Small intestine (tissue), 7 donors: ENCODE data around the gene SLCO1B3. TPM values are rescaled to one million over a fixed set of nuclear protein-coding genes. Genes with fewer than 3 reads are reported as not detected.
A peak's percentile ranks its signal among the peaks of the same experiment; 100 is the strongest.

Source experiments
- DNase-seq, 2 donors: peaks; one replicate each; pipeline versions ENCODE4 v3.0.0 to v3.0.0-alpha.2; 2013
- FAIRE-seq: peaks from 2 replicates; lab custom pipeline; 2012; peaks lifted over from hg19 to GRCh38; lab: Jason Lieb, UNC
- H3K27ac ChIP-seq, 3 donors: one replicate each; pipeline ENCODE4 v1.5.1; 2013; ENCODE audit warnings: low read length in 2 of 3, mild to moderate bottlenecking in 2 of 3, control low read depth in 1 of 3, inconsistent platforms in 1 of 3, low read depth in 1 of 3, moderate library complexity in 1 of 3
- H3K27me3 ChIP-seq, 3 donors: one replicate each; pipeline ENCODE4 v1.6.1; 2013; ENCODE audit warnings: low read length in 3 of 3, inconsistent platforms in 1 of 3; ENCODE audit not compliant: control insufficient read depth in 3 of 3, insufficient read depth in 3 of 3
- H3K36me3 ChIP-seq, 3 donors: one replicate each; pipeline ENCODE4 v1.6.1; 2013; ENCODE audit warnings: low read length in 3 of 3, inconsistent platforms in 1 of 3, low read depth in 1 of 3, mild to moderate bottlenecking in 1 of 3, moderate library complexity in 1 of 3; ENCODE audit not compliant: control insufficient read depth in 3 of 3, insufficient read depth in 2 of 3
- H3K4me1 ChIP-seq, 3 donors: one replicate each; pipeline ENCODE4 v1.6.1; 2013; ENCODE audit warnings: low read length in 2 of 3, inconsistent platforms in 1 of 3, low read depth in 1 of 3, mild to moderate bottlenecking in 1 of 3, moderate library complexity in 1 of 3; ENCODE audit not compliant: control insufficient read depth in 3 of 3, insufficient read depth in 2 of 3
- H3K4me3 ChIP-seq, 3 donors: one replicate each; pipeline ENCODE4 v1.5.1; 2013; ENCODE audit warnings: low read length in 3 of 3, control low read depth in 1 of 3, inconsistent platforms in 1 of 3, low read depth in 1 of 3, mild to moderate bottlenecking in 1 of 3, moderate library complexity in 1 of 3
- H3K9me3 ChIP-seq, 2 donors: one replicate each; pipeline ENCODE4 v1.6.1; 2013; ENCODE audit warnings: low read depth in 1 of 2, low read length in 1 of 2; ENCODE audit not compliant: control insufficient read depth in 2 of 2, insufficient read depth in 1 of 2
- WGBS, 3 donors: extraction: QIAGEN DNeasy Blood & Tissue Kit; methylation state at CpG; one replicate each; pipeline ENCODE4 v1.1.7; 2013; 5-methylcytosine and 5-hydroxymethylcytosine counted together
- polyA plus RNA-seq, 4 donors: library from polyadenylated mRNA; stranded (reverse) in 3 of 4; unstranded in 1 of 4; fragments of 200-250 nt in 3 of 4; fragments of 120-200 nt in 1 of 4; gene quantifications; one replicate each; pipeline versions ENCODE4 v1.2.1 to v1.2.3, GENCODE V29; 2013
- donor health status: healthy with polysubstance abuse.
- donor health status: control.
- donor health status: control.
- donor health status: Bipolar disorder and iron deficiency.
- donor health status: healthy.

The SLCO1B3 gene
- polyA plus RNA-seq, 4 donors = not detected

DNA sequence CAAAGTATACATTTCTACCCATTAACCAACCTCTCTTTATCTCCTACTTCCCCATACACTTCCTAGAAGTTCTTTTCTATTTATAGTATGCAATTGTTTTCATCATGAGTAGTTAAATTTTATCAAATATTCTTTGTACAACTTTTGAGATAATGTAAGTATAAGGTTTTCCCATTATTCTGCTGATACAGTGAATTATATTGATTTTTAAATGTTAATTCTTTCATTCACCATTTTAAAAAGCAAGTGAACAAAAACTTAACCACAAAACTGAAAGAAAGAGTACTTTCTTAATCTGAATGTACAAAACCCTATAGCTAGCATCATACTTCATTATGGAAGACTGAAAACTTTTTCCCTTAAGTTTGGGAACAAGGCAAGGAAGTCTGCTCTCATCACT is 9.5 kb upstream of the SLCO1B3 start:
- Histone ChIP-seq H3K4me3 (no peak overlapping the region), H3K36me3 (no peaks in the 10 kb centered on the region), H3K4me1 (no peaks in the 10 kb centered on the region), H3K27ac (no peak overlapping the region), H3K9me3 (no peaks in the 10 kb centered on the region), H3K27me3 (no peaks in the 10 kb centered on the region)
- FAIRE-seq = peak; percentile 5
- DNase-seq = no peak

DNA sequence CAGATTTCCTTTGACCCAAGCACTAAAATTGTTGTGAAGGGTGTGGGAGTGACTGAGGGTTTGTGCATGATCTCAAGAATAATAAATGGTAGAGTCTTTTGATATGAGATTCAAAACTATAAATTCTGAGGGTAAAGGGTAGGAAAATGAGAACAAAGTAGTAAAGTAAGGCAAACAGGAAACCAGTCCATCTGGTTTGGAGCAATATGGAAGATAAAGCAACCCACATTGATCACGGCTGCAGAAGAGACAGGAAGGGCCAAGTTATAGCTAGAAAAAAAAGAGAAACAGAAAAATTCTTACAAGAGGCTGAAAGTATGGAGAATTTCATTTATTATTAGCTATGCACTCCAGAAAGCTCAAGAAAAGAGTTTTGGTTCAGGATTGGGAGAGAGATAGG is 4.6 kb upstream of the SLCO1B3 start:
- Histone ChIP-seq H3K27ac (no peak overlapping the region), H3K36me3 (no peaks in the 10 kb centered on the region), H3K4me3 (no peak overlapping the region), H3K27me3 (no peaks in the 10 kb centered on the region), H3K4me1 (no peaks in the 10 kb centered on the region), H3K9me3 (peaks cover 0 to 4% of the 10 kb centered on the region in 2 donors)
- no peak for DNase-seq
- WGBS, 3 donors = 13 to 33% (median 17%) methylated on average over 1 of the region's 1 CpG
- no peak for FAIRE-seq

DNA sequence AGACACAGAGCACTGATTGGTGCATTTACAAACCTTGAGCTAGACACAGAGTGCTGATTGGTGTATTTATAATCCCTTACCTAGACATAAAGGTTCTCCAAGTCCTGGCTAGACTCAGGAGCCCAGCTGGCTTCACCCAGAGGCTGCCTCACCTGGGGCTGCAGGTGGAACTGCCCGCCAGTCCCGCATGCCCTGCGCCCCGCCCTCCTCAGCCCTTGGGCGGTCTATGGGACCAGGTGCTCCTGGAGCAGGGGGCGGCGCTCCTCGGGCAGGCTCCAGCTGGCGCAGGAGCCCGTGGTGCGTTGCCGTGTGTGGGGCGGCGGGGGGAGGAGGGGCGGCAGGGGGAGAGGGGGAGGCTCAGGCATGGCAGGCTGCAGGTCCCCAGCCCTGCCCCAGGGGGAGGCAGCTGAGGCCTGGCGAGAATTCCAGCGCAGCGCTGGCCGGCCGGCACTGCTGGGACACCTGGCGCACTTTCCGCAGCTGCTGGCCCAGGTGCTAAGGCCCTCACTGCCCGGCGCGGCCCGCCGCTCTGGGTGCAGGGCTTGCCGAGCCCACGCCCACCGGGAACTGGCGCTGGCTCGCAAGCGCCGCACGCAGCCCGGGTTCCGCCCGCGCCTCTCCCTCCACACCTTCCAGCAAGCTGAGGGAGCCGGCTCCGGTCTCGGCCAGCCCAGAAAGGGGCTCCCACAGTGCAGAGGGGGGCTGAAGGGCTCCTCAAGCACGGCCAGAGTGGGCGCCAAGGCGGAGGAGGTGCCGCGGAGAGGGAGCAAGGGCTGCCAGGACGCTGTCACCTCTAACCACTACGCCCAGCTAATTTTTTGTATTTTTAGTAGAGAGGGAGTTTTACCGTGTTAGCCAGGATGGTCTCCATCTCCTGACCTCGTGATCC is 3.1 kb upstream of the SLCO1B3 start:
- no peak overlapping the region for H3K27ac ChIP-seq
- H3K36me3 ChIP-seq = no peaks in the 10 kb centered on the region
- WGBS, 3 donors = 93 to 96% (median 95%) methylated on average over 35 to 51 of the region's 51 CpGs
- FAIRE-seq = no peak
- no peak overlapping the region for H3K4me3 ChIP-seq
- DNase-seq = no peak
- peaks cover 0 to 4% of the 10 kb centered on the region in 2 donors for H3K9me3 ChIP-seq
- H3K4me1 ChIP-seq = no peaks in the 10 kb centered on the region
- no peaks in the 10 kb centered on the region for H3K27me3 ChIP-seq

DNA sequence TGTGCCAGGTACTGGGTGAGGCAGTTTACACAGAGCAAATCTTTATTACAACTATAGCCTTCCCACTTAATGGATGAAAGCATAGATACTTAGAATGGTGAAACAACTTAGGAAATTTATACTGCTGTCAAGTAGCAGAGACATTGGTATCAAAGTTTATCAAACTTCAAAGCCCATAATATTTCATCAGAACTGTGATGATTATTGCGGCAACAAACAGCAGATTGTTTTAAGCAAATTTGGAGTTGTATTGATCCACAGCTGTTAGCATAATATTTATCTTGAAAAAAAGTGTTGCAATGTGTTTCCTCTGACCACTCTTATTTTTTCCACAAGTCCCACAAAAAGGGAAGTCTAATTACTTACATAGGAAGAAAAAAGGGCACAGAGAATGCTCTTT is 2.0 kb upstream of the SLCO1B3 start:
- Histone ChIP-seq H3K27me3 (no peaks in the 10 kb centered on the region), H3K4me3 (no peak overlapping the region), H3K27ac (no peak overlapping the region), H3K36me3 (no peaks in the 10 kb centered on the region), H3K4me1 (no peaks in the 10 kb centered on the region), H3K9me3 (peaks cover 0 to 4% of the 10 kb centered on the region in 2 donors)
- DNase-seq (no peak), FAIRE-seq (no peak)
- whole genome bisulfite sequencing, 3 donors = 10 to 26% (median 14%) methylated on average over 1 of the region's 1 CpG

DNA sequence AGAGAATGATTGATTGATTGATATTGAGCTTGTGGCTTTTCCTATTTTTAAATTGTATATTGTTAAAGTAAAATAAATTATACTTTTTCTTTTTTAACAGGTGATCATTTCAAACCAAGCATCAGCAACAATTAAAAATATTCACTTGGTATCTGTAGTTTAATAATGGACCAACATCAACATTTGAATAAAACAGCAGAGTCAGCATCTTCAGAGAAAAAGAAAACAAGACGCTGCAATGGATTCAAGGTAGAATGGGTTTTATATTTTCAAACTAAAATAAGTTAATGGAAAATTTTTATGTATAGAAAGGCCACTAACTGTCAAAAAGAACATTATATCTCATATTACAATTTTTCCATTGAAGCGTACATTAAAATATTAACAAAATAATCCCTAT is 5.1 kb downstream of the SLCO1B3 start:
- Histone ChIP-seq H3K27me3 (no peaks in the 10 kb centered on the region), H3K27ac (no peak overlapping the region), H3K36me3 (no peaks in the 10 kb centered on the region), H3K4me3 (no peak overlapping the region), H3K4me1 (no peaks in the 10 kb centered on the region), H3K9me3 (no peaks in the 10 kb centered on the region)
- WGBS, 3 donors = 90 to 96% (median 93%) methylated on average over 2 of the region's 2 CpGs
- DNase-seq (no peak), FAIRE-seq (no peak)

DNA sequence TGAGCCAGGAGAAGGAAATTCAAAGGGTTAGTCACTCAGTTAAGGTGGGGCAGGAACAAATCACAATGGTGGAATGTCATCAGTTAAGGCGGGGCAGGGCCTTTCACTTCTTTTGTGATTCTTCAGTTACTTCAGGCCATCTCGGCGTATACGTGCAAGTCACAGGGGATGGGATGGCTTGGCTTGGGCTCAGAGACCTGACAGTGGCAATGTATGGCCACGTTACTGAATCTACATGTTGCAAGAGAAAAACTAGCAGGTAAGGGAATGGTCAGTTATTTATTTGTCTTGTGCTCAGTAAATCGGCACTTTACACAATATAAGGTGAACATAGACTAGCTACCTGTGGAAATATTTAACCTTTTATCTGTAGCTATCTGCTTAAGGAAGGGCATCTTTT is 11.9 kb downstream of the SLCO1B3 start:
- H3K27me3 ChIP-seq = no peaks in the 10 kb centered on the region
- FAIRE-seq = no peak
- 87 to 95% (median 92%) methylated on average over 6 of the region's 6 CpGs for WGBS, 3 donors

DNA sequence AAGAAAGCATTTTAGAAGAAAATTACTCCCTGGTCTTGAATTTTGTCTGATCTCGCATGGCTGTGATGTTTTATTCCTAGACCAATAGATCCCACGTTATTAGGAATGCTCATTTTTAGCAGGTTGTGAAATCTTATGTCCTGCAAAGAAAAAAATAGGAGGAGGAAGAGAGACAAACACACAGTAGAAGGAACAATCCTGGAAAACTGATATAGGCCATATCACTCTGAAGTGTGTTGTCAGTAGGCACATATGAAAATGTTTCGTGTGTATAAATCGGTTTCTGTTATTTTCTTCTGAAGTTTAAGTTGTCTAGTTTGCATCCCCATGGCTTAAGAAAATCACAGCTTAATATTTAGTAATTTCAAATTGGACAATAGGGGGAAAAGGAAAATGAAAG is 12.4 kb downstream of the SLCO1B3 start:
- 68 to 69% (median 68%) methylated on average over 4 of the region's 4 CpGs for WGBS, 3 donors

More for the DNA sequence above, 11.9 kb downstream of the SLCO1B3 start:
- Histone ChIP-seq H3K9me3 (no peaks in the 10 kb centered on the region), H3K27ac (no peak overlapping the region), H3K4me3 (no peak overlapping the region), H3K4me1 (no peaks in the 10 kb centered on the region), H3K36me3 (no peaks in the 10 kb centered on the region)
- no peak for DNase-seq

DNA sequence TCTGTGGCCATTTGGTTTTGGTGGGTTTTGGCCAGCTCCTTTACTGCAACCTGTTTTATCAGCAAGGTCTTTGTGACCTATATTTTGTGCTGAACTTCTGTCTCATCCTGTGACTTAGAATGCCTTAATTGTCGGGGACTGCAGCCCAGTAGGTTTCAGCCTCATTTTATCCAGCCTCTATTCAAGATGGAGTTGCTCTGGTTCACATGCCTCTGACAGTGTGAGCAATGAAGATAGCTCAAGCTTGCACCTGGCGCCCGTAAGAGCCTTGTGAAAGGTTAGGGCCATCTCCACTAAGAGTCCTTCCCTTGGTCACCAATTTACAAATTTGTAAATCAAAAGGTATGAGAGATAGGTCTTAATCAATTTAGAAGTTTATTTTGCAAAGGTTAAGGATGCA is 19.4 kb downstream of the SLCO1B3 start:
- Histone ChIP-seq H3K9me3 (no peaks in the 10 kb centered on the region), H3K27ac (no peak overlapping the region), H3K27me3 (no peaks in the 10 kb centered on the region), H3K4me1 (no peaks in the 10 kb centered on the region), H3K4me3 (no peak overlapping the region), H3K36me3 (no peaks in the 10 kb centered on the region)
- FAIRE-seq (no peak), DNase-seq (no peak)
- 89 to 95% (median 91%) methylated on average over 3 of the region's 3 CpGs for WGBS, 3 donors

More for the DNA sequence above, 12.4 kb downstream of the SLCO1B3 start:
- H3K27me3 ChIP-seq = no peaks in the 10 kb centered on the region
- H3K36me3 ChIP-seq = no peaks in the 10 kb centered on the region
- no peaks in the 10 kb centered on the region for H3K9me3 ChIP-seq
- H3K4me1 ChIP-seq = no peaks in the 10 kb centered on the region
- FAIRE-seq (no peak), DNase-seq (no peak)
- no peak overlapping the region for H3K4me3 ChIP-seq
- H3K27ac ChIP-seq = no peak overlapping the region
